ENCODE data around the gene PDE4B.

Gene PDE4B

GRCh38 chr1:65792669-65793358, at the start of gene PDE4B:
PDE4B (plus strand) TSS chr1:65792895.
- no peak for DNase-seq

GRCh38 chr1:65744731-65745130, 48.0 kb upstream of the PDE4B start:
- DNase-seq, result no peak

- DNase-seq, result no peak
These were observed 40.7 kb upstream of the PDE4B start for GRCh38 chr1:65751961-65752360.

- DNase-seq, result no peak
These were observed 36.1 kb upstream of the PDE4B start for GRCh38 chr1:65756616-65757015.

- no peak for DNase-seq
These were observed 35.2 kb upstream of the PDE4B start for GRCh38 chr1:65757531-65757930.

GRCh38 chr1:65758128-65758527, 34.6 kb upstream of the PDE4B start:
- DNase-seq, result no peak

GRCh38 chr1:65759516-65759915, 33.2 kb upstream of the PDE4B start:
- DNase-seq, result no peak

GRCh38 chr1:65762081-65762862, 30.4 kb upstream of the PDE4B start:
- no peak for DNase-seq

GRCh38 chr1:65764052-65764451, 28.6 kb upstream of the PDE4B start:
- peak; percentile 6 to 7 for DNase-seq

GRCh38 chr1:65765631-65766030, 27.1 kb upstream of the PDE4B start:
- no peak for DNase-seq

- no peak for DNase-seq
These were observed 23.1 kb upstream of the PDE4B start for GRCh38 chr1:65769636-65770035.

- DNase-seq, result no peak
These were observed 20.1 kb upstream of the PDE4B start for GRCh38 chr1:65772607-65773006.

- DNase-seq, result no peak
These were observed 19.1 kb upstream of the PDE4B start for GRCh38 chr1:65773391-65774123.

GRCh38 chr1:65788762-65789161, 3.9 kb upstream of the PDE4B start:
- DNase-seq, result no peak

- no peak for DNase-seq
These were observed 1.3 kb upstream of the PDE4B start for GRCh38 chr1:65791396-65791795.

- no peak for DNase-seq
These were observed 660 bp upstream of the PDE4B start for GRCh38 chr1:65791801-65792668.

GRCh38 chr1:65793359-65793732, 651 bp downstream of the PDE4B start:
- DNase-seq, result no peak

GRCh38 chr1:65795311-65795710, 2.6 kb downstream of the PDE4B start:
- no peak for DNase-seq

GRCh38 chr1:65799601-65800000, 6.9 kb downstream of the PDE4B start:
- DNase-seq, result no peak

GRCh38 chr1:65804584-65804983, 11.9 kb downstream of the PDE4B start:
- no peak for DNase-seq

GRCh38 chr1:65812065-65812464, 19.4 kb downstream of the PDE4B start:
- no peak for DNase-seq

- no peak for DNase-seq
These were observed 21.3 kb downstream of the PDE4B start for GRCh38 chr1:65813956-65814355.

- DNase-seq, result no peak
These were observed 22.1 kb downstream of the PDE4B start for GRCh38 chr1:65814752-65815151.
